ENCODE measurements around the gene SRSF9.
"Not testable (repeated sequence)": the region's sequence is repeated elsewhere in the genome, so short reads cannot be mapped to it uniquely, and the experiment has no call there.

SRSF9 gene

GRCh38 chr12:120488057-120488640, 18.6 kb upstream of the SRSF9 start:
- H3K9me3 ChIP-seq (ENCODE audit: low read length) = no peaks in the 10 kb centered on the region
- H3K9me2 ChIP-seq (ENCODE audit: low read depth, low read length) = no peaks in the 10 kb centered on the region
- no peak for TF ChIP-seq EZH2 (IDR thresholded peaks at IDR 0.05; ENCODE audit: borderline replicate concordance, low read length)
- TF ChIP-seq CTCF (IDR thresholded peaks at IDR 0.05; ENCODE audit: low read length) = no peak
- H3K4me1 ChIP-seq (ENCODE audit: insufficient read depth, low read length, severe bottlenecking) = peaks cover 9% of the 10 kb centered on the region
- no peak overlapping the region for H2AFZ ChIP-seq (ENCODE audit: low read length)
- peaks cover 4% of the 10 kb centered on the region; the same call in 1 of the 2 replicates for H3K36me3 ChIP-seq (ENCODE audit: insufficient read depth, low read length)
- H3K4me3 ChIP-seq (ENCODE audit: low read depth, low read length, poor library complexity, severe bottlenecking) = no peak overlapping the region
- no peaks in the 10 kb centered on the region; the same call in 1 of the 2 replicates for H3F3A ChIP-seq (ENCODE audit: insufficient read depth, low read length)
- H3K27me3 ChIP-seq (ENCODE audit: insufficient read depth, low read length) = no peaks in the 10 kb centered on the region
- no peaks in the 10 kb centered on the region for H4K20me1 ChIP-seq (ENCODE audit: insufficient read depth, low read length)
- H3K27ac ChIP-seq (ENCODE audit: low read depth, low read length, poor library complexity, severe bottlenecking) = no peak overlapping the region
- no peaks in the 10 kb centered on the region for H3K79me2 ChIP-seq (ENCODE audit: insufficient read depth, low read length)
- no peak overlapping the region for H3K4me2 ChIP-seq (ENCODE audit: low read length)
- no peak overlapping the region for H3K9ac ChIP-seq (ENCODE audit: low read length)

- not testable (repeated sequence) for H3K27ac ChIP-seq (ENCODE audit: low read depth, low read length, poor library complexity, severe bottlenecking); H3K27me3 ChIP-seq (ENCODE audit: insufficient read depth, low read length); H3K4me2 ChIP-seq (ENCODE audit: low read length); H3K9me2 ChIP-seq (ENCODE audit: low read depth, low read length); H3K9ac ChIP-seq (ENCODE audit: low read length); H3F3A ChIP-seq (ENCODE audit: insufficient read depth, low read length); H3K79me2 ChIP-seq (ENCODE audit: insufficient read depth, low read length); H3K9me3 ChIP-seq (ENCODE audit: low read length); H3K4me1 ChIP-seq (ENCODE audit: insufficient read depth, low read length, severe bottlenecking); H3K4me3 ChIP-seq (ENCODE audit: low read depth, low read length, poor library complexity, severe bottlenecking); H4K20me1 ChIP-seq (ENCODE audit: insufficient read depth, low read length); H2AFZ ChIP-seq (ENCODE audit: low read length); H3K36me3 ChIP-seq (ENCODE audit: insufficient read depth, low read length)
Observed at GRCh38 chr12:120487552-120487951, 18.0 kb upstream of the SRSF9 start.

GRCh38 chr12:120485961-120486881, 16.7 kb upstream of the SRSF9 start:
- Histone ChIP-seq H3K9me3 (ENCODE audit: low read length) (no peaks in the 10 kb centered on the region), H3K36me3 (ENCODE audit: insufficient read depth, low read length) (peaks cover 4% of the 10 kb centered on the region; the same call in 1 of the 2 replicates), H3K4me3 (ENCODE audit: low read depth, low read length, poor library complexity, severe bottlenecking) (no peak overlapping the region), H3K4me1 (ENCODE audit: insufficient read depth, low read length, severe bottlenecking) (peaks cover 14% of the 10 kb centered on the region), H3K9ac (ENCODE audit: low read length) (no peak overlapping the region; the same call in 1 of the 2 replicates), H3K79me2 (ENCODE audit: insufficient read depth, low read length) (no peaks in the 10 kb centered on the region), H3K27me3 (ENCODE audit: insufficient read depth, low read length) (no peaks in the 10 kb centered on the region), H3K27ac (ENCODE audit: low read depth, low read length, poor library complexity, severe bottlenecking) (peak overlapping the region; percentile 32), H3F3A (ENCODE audit: insufficient read depth, low read length) (no peaks in the 10 kb centered on the region), H2AFZ (ENCODE audit: low read length) (no peak overlapping the region), H3K4me2 (ENCODE audit: low read length) (no peak overlapping the region), H3K9me2 (ENCODE audit: low read depth, low read length) (no peaks in the 10 kb centered on the region), H4K20me1 (ENCODE audit: insufficient read depth, low read length) (no peaks in the 10 kb centered on the region)
- TF ChIP-seq CTCF (IDR thresholded peaks at IDR 0.05; ENCODE audit: low read length) (no peak), EZH2 (IDR thresholded peaks at IDR 0.05; ENCODE audit: borderline replicate concordance, low read length) (no peak)
